HG03575 (cell line): ENCODE data around the gene MNX1.

Source experiments
- ATAC-seq: cut with Tn5 transposase; IDR thresholded peaks from one replicate; pipeline ENCODE4 v1.9.1; 2021; ENCODE audit not compliant: unreplicated experiment, insufficient number of reproducible peaks, low FRiP score; ENCODE audit errors: extremely low read depth

The MNX1 gene

DNA sequence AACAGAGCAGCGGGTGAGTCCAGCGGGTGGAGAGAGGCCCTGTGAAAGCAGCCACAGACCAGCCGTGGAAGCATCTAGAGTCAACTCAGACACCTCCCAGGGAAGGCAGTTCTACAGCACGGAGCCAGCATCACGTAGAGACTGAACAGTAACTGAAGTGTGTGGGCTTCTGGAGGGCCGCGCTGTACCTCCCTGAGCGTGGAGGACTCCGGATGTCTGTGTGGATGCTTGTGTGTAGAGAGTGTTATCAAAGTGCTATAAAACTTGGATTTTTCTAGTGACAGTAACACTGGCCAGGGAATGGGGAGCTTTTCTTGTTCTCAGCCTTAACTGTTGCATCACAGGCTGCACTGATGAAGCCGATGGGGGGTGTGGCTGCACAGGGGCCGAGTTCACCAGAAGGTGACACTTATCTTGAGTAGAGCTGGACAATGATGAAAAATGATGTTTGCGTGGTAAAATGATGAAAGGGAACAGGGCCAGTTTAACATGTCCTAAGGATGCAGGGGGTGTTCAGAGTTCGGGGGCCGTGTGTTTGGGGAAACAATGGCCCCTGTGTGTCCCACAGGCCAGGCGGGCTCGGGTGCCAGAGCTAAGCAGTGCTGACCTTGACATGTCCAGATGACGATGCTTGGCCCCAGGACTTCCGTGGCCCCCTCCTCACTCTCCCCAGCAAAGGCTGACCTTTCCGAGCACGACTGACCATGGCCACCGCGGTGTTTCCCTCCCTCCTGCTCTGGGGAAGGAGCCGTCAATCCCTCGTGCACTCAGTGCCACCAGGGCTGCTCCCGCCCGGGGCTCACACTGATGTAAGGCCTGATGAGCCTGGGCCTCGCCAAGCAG lies 21.9 kb downstream of the MNX1 start:
- no peak for ATAC-seq

DNA sequence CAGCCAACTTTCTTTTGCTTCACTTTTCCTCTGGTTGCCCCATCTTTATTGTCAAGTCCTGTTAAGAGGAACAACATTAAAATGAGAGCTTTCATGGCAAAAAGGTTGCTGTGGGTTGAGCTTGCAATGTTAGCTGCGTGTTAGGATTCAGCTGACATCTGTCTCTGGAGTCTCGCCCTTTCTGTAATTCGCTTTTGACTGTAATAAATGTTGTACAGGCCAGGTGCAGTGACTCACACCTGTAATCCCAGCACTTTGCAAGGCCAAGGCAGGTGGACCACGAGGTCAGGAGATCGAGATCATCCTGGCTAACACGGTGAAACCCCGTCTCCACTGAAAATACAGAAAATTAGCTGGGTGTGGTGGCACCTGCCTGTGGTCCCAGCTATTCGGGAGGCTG lies 24.1 kb downstream of the MNX1 start:
- no peak for ATAC-seq

DNA sequence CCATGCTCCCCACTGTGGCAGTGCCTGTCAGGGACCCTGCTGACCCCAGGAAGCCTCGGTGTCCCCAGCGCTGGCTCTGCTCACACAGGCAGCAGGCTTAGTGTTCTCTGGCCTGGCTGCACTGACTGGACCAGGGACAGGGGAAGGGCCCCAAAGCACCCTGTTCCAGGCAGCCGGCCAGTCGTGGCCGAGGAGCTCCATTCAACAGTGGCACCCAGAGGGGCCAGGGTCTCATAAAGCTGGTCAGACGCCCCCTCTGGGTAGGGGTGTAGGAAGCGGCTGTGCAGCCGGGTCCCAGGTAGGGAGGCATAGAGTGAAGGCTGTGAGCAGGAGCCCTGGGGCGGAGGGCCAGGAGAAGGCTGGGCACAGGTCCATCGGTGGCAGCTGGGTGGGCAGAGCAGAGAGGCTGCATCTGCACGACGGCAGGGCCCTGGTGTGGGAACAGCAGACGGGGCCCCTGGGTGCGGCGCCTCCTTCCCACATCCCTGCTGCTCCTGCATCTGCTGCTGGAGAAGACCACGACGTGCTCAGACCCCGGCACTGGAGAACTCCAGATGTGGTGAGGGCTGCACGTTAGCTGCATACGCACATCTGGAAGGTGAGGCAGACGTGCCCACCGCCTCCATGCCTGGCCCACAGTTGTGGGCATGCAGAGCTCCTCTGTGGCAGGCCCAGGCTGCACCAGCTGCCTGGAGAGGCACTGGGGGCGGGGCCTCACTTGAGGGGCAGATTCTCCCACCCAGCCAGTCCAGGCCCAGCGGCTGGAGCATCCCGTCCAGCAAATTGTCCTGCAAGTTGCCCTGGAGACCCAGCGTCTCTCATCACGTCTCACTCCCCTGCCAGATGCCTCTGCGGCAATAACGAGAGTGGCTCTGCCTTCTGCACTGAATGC lies 25.1 kb downstream of the MNX1 start:
- ATAC-seq = no peak

DNA sequence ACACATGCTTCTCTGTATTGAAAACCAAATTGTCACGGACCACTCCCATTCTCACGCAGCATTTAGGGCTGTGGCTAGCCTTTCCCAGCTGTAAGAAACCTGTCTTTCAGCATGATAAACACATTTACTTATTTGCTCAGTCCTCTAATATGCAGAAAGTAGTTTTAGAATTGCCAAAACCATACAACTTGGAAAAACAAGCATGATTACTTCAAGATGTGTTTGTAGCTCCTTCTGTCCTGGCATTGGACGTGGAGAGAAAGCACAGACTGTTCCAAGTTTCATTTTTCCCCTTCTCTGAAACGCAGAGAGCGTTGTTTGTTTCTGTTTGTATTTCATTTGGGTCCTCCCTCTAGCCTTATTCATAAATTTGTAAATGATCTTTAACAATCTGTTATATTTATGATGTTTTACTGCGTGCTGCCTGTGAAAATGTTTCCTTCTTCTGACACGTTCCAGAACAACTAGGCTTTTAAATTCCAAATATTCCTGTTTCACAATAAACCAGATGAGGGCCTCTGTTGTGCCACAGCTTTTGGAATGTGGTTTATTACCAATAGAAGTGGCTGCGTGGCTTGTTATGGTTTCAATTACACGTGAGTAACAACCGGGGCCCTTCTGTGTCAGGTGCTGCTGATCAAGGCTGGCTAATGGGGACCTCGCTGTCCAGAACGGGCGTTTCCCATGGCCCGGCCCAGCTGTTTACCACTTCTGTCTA lies 26.1 kb downstream of the MNX1 start:
- ATAC-seq = no peak

DNA sequence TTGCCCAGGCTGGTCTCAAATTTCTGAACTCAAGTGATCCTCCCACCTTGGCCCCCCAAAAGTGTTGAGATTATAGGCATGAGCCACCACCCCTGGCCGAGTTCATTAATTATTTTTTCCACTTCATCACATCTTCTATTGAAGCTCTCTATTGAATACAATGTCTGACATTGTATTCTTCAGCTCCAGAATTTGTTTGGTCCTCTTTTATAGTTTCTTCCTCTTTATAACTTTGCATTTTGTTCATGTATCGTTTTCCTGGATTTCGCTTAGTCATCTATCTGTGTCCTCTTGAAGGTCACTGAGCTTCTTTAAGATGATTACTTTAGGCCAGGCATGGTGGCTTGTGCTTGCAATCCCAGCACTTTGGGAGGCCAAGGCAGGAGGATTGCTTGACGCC lies 30.8 kb downstream of the MNX1 start:
- ATAC-seq = no peak

DNA sequence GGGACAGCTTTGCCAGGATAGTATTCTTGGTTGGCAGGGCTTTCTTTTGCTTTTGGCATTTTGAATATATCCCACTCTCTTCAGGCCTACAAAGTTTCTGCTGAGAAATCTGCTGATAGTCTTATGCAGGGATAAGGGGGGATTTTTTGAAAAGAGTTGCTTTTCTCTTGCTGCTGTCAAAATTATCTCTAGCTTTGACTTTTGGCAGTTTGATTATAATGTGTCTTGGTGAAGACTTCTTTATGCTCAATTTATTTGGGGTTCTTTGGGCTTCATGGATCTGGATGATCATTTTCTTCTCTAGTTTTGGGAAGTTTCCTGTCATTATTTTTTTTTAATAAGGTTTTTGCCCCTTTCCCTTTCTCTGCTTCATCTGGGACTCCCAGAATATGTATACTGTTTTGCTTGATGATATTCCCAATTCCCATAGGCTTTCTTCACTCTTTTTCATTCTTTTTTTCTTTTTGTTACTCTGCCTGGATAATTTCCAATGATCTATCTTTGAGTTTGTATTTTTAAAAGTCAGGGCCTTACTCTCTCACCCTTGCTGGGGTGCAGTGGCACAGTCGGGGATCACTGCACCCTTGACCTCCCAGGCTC lies 31.4 kb downstream of the MNX1 start:
- ATAC-seq = no peak

DNA sequence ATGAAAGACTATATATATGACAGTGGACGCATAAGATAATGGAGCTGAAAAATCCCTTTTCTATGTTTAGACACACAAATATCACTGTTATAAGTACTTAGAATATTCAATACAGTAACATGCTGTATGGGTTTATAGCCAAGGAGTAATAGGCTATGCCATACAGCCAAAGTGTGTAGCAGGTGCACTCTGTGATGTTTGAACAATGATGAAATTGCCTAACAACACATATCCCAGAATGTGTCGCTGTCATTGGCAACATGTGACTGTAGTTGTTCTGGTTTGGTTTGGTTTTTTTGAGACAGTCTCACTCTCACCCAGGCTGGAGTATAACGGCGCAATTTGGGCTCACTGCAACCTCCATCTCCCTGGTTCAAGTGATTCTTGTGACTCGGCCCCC lies 34.8 kb downstream of the MNX1 start:
- ATAC-seq = no peak

DNA sequence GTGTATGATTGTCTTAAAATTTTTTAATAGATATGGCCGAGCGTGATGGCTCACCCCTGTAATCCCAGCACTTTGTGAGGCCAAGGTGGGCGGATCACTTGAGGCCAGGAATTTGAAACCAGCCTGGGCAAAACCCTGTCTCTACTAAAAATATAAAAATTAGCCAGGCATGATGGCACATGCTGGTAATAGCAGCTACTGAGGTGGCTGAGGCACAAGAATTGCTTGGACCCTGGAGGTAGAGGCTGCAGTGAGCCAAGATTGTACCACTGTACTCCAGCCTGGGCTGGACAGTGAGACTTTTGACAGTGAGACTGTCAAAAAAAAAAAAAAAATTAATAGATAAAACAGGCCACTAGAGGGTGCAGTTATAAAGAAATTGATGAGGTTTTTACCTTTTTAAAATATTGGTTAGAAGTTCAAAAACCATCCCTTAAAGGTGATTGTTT lies 40.5 kb downstream of the MNX1 start:
- no peak for ATAC-seq

DNA sequence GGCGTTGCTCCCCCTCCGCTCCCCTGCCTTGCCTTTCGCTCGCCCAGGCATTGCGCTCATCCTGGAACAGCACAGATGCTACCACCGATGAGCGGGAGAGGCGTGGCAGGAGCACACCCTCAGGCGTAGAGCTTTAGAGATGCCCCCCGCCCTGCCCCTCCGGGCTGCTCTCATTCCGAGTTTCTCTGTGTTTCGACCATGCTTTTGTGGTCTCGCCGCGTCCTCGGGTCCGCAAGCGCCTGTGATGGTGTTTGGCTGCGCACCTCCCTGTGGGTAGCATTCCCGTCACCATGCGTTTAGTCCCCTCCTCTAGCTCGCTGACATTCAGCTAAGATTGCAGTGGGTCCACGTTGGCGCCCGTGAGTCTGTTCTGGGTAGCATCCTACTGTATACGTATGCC lies 42.3 kb downstream of the MNX1 start:
- no peak for ATAC-seq

DNA sequence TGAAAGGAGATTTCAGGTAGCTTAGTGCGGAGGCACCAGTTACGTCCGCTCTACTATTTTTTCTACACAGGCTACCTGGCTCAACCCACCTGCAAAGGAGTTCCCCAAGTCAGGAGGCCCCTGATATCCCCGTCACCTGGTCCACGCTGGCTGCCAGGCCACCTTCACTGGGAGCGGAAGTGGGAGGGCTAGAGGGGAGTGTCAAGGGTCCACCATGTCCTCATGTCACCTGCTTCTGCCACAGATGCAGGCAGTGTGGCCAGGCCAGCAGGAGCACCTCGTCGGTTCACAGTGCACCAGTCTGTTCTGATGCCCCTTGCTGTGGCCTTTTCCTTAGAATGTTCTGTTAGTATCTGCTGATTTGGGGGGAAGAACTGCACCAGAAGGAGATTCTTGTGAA lies 44.1 kb downstream of the MNX1 start:
- no peak for ATAC-seq

DNA sequence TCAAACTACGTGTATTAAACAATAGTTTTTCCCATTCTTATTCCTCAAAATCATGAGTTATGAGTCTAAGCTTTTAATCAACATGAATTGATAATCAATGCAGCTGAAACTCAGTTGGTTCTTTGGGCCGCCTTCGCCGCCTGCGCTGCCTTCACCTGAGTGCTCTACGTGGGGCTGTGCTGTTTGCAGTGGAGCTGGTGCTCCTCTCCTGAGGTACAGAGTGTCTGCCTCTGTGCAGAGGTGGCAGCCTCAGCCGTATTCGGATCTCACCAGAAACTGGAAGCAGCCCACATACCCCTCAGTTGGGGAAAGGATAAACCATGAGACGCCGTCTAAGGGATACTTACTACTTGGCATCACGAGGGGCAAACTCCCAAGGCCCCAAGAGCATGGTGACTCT lies 45.5 kb downstream of the MNX1 start:
- ATAC-seq = no peak

DNA sequence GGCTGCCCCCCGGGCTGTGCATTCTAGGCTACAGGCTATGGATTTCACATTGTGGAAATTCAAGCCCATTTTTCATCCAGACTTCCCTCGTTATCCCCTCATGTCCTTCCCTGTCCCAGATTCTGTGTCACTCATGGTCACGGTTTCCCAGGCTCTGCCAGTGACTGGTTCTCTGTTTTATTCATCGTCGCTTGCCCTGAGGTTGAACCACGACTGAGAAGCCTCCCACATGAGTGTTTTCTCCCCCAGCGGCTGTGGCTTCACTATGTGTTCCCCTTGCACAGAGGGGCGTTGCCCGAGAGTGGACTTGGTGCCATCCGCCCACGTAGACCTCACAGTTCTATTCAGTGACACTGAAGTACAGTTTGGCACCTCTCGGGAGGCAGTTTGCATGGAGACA lies 47.0 kb downstream of the MNX1 start:
- no peak for ATAC-seq

DNA sequence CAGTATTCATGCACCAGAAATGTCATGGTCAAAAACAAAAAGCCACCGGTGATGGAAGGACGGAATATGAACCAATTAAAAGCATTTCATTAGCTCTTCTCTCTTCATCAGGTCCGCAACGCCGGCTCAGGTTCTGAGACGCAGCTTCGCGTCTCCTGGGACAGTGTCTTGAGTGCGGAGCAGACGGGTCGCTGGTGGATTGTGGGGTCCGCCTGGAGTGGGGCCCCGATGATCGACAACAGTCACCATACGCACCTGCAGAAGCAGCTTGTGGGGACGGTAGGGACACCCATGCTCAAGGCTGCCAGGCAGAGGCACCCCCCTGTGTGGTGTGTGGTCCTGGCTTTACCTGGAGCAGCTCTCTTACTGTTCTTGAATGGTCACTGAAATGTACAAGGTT lies 47.6 kb downstream of the MNX1 start:
- ATAC-seq = no peak

DNA sequence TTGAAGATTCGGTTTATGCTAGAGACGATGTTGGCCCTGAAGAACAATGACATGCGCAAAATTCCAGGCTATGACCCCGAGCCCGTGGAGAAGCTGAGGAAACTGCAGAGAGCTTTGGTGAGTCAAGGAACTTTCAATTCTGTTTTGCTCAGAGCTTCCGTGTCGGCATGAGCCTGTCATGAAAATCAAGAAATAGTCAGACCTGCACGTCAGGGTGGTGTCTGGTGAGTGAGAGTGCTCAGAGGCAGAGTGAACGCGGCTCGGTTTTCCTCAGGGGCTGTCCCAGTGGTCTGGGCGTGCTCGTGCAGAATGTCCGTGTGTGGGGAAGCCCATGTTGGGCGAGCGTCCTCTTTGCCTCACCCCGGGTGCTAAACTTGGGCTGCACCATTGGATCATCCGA lies 48.3 kb downstream of the MNX1 start:
- ATAC-seq = no peak

DNA sequence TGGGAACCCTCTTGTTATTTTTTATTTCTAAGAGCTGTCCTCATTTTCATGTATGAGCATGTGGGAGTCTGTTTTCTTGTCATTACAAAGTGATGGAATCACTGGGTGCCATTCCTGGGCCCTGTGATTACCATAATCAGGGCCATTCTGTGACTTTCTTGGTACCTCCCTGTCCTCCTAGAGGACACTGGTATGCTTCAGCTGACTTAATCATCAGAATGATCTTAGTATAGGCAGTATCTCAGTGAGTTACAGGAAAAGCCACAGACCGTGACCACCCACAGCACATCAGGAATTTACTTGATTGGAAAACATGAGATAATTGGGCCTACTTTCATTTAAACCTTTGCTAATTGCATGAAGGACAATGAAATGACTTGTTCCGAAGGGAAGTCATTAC lies 53.7 kb downstream of the MNX1 start:
- ATAC-seq = no peak

DNA sequence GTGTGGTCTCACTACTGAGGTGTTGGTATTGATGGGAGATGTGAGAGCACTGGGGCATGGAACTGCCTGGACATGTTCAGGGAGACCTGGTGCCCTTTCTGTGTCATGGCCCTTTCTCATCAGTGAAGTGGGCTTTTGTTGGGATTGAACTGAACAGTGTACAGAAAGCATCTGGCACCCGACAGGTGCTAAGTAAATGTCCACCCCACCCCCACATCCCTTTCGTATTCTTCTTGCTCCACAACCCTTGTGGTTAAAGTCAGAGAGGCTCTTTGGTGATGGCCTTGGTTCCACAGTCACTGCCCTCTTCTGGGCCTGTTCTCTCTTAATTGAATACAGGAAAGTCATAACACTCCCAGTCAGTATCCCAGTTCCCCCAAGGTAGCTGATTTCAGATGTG lies 55.5 kb downstream of the MNX1 start:
- ATAC-seq = no peak
